AG20443 (cell line): Measurements from ENCODE around the gene ALK.

ENCODE experiments used
- DNase-seq: peaks from one replicate; pipeline ENCODE4 v3.0.0; 2012; ENCODE audit warnings: low spot score, mixed read lengths

ALK gene

DNA sequence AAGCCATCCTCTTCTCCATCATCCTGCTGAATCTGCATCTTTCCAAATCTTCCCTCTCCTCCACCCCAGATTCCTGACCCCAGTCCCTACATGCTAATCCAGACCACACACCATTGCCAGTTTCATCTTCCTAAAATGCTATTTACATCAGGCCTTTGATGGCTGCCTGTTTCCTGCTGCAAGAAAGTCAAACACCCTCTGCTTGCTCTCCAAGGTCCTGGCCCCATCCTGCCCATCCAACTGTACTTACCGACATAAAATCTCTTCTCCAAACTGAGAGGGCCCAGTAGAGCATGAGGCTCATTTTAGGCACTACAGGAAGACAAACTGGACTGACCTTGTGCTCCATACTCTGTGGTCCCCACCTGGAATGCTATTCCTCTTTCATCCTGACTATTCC is 19.0 kb downstream of the ALK start:
- DNase-seq, result no peak

DNA sequence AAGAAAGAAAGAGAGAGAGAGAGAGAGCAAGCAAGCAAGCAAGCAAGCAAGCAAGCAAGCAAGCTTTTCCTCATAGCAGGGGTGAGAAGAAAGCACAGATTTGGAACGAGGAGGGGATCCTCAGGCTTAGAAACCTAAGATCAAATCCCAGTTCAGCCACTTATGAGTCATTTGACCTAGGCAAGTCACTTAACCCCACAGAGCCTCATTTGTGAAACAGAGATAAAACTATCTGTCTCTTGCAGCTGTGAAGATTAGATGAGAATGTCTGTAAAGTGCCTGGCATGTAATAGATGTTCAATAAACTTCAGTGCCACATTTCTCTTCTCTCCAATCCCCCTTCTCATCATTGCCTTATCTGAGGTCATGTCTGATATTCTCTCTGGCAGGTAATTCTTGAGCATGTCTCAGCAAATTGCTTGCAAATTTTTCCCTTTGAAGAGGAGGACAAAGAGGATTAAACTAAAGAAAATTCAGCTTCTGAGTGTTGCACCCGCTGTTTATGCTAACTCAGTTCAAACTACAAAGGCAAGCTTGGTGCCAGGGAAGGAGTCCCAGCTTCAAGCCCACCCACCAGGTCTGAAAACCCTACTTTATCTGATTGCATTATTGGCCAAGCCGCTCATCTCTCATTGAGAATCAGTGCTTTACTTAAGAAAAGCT is 20.3 kb downstream of the ALK start:
- no peak for DNase-seq

DNA sequence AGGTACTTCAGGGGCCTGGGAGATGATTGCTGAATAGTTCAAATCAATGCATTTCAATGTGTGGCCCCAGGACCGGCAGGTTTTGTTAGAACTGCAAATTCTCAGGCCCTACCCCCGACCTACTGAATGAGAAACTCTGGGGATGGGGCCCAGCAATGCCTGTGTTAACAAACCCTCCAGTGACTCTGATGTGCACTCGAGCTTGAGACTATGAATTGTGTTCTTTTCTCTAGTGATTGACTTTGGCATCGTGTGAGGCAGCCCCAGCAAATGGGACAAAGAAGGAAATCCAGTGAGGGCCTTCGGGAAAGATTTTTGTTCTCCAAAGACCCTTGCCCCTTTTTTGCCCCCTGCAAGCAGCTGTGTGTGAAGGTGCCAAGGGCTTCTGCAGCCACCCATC is 22.4 kb downstream of the ALK start:
- DNase-seq, result no peak

DNA sequence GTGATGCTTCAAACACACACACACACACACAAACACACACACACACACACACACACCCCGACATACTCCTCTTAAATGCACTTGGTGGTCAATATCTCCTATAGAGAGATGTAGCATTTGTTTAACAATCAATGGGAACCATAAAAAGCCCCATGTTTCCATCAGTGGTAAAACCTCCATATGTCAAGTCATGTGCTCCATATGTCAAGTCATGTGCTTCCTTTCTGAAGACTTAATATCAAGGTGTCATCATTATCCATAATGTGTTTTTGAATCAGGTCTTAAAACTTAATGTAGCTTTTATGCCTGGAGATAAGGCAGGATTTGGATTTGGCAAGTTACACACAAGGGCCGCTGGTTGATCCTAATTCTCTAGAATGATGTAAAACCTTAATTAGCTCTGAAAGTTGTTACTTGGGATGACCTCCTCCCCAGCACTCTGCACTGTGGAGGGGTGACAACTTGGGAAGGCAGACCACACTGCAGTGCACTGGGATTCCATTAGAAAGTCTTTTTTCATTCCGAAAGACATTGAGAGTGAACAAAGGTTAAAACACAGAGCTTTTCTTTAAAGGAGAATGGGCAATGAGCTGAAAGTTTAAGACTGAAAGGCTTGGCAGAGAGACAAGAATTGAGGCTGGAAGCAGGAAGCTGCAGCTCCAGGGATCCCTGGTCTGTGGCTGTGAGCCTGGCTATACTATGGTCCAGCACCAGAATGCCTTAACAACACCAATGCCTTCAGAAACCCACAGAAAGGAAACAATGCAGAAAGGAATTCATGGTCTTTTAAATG is 26.4 kb downstream of the ALK start:
- DNase-seq, result no peak

GRCh38 chr2:29892585-29893259 is 28.7 kb downstream of the ALK start:
- no peak for DNase-seq

DNA sequence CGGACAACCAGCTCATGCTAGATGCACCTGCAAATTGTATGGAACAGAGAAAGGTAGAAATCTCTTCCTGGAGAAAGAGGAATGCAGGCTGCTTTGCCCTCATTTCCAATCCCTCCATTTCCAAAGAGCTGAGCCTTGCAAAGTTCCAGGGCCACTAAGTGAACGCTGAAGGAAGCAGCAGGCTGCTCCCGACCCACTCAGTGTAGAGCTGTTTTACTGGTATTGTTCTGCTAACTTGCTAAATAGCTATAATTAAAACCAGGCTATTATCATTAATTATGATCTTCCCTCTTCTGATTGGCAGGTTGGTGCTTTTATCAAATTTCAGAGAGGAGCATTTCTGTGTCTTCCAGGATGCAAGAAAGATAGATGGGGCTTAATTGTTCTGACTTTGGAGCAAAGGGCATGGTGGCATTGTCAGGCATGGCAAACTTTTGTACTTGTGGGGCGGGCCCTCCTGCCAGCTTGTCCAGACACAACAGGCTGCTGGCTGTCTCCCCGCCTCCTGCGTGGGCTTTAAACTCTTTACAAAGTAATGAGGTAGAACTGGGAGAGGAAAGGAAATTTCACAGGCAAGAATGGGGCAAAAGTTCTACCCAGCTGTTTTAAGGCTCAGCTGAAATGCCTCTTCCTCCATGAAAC is 40.2 kb downstream of the ALK start:
- DNase-seq, result no peak

DNA sequence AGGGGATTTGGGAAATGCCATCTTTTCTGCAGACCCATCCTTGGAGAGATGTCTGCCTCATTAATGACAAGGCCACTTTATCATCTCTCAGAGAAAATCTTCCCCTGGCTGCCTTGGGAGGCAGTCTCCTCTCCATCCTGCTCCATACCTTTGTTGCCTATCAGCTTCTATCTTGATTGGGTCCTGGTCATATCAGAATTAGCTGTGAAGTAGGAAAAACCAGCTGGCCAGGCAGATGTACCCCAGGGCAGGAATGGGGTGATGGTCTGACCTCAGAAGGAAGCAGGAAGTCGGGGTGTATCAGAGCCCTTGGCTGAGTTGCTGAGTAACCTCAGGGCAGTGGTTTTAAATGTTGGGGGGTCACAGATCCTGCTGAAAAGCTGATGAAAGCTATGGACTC is 41.3 kb downstream of the ALK start:
- no peak for DNase-seq

DNA sequence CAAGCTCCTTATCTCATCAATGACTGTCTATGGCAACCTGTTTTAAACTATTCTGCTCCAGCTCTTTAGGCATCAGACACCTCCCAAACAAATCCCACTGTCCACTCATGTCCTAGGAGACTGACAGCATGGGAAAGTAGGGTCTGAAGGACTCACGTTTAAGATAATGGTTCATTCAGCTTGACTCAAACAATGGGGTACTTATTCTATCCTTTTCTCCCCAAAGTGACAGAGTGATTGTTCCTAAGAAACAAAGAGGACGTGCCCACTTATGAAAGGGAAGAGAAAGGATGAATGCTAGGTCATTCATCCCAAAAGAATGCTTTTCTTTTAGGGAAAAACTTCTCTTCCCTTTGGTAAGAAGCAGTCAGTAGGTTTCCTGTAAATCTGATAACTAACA is 41.9 kb downstream of the ALK start:
- DNase-seq, result no peak

- no peak for DNase-seq
These were observed 42.5 kb downstream of the ALK start for GRCh38 chr2:29878898-29879297.

DNA sequence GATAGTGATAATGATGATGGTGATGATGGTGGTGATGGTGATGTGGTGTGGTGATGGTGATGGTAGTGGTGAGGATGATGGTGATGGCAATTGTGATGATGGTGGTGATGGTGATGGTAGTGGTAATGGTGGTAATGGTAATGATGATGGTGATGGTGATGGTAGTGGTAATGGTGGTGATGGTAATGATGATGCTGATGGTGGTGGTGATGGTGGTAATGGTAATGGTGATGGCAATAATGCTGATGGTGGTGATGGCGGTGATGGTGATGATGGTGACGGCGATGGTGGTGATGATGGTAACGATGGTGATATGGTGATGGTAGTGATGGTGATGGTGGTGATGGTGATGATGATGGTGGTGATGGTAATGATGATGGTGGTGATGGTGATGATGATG is 45.0 kb downstream of the ALK start:
- no peak for DNase-seq

DNA sequence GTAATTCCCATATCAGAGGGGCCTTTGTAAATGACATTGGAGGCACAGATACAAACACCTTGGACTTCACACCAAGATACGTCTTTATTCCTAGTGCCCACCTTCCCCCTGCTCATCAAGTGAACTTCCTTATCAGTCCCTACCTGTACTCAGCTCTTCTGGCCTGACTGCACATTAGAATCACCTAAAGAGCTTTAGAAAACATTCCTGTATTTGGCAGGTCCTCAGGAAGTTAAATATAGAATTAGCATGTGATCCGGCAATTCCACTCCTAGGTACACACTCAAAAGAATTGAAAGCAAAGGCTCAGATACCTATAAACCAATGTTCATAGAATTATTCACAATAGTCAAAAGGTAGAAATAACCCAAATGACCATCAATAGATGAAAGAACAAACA is 46.6 kb downstream of the ALK start:
- DNase-seq, result no peak

- no peak for DNase-seq
These were observed 48.5 kb downstream of the ALK start for GRCh38 chr2:29872870-29873269.

- no peak for DNase-seq
These were observed 49.8 kb downstream of the ALK start for GRCh38 chr2:29871541-29871940.

DNA sequence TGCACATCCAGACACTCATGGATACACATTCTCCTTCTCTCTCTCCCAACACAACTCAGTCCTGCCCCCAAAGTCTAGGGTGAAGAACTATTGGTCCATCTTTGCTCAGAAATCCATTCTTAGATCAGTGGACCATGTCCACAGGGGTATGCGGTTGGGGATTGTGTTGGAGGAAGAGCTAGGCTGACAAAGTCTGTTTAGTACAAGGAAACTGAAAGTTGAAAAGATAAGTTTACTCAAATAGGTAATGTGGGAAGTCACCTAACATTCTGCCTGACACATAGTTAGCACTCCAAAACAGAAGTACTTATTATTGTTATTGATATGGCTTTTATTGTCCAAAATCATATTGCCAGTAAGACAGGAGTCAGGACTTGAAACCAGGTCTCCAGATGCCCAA is 55.9 kb downstream of the ALK start:
- DNase-seq, result no peak

- no peak for DNase-seq
These were observed 56.4 kb downstream of the ALK start for GRCh38 chr2:29864988-29865387.

- no peak for DNase-seq
These were observed 65.3 kb downstream of the ALK start for GRCh38 chr2:29855924-29856639.

- no peak for DNase-seq
These were observed 70.6 kb downstream of the ALK start for GRCh38 chr2:29850794-29851193.

DNA sequence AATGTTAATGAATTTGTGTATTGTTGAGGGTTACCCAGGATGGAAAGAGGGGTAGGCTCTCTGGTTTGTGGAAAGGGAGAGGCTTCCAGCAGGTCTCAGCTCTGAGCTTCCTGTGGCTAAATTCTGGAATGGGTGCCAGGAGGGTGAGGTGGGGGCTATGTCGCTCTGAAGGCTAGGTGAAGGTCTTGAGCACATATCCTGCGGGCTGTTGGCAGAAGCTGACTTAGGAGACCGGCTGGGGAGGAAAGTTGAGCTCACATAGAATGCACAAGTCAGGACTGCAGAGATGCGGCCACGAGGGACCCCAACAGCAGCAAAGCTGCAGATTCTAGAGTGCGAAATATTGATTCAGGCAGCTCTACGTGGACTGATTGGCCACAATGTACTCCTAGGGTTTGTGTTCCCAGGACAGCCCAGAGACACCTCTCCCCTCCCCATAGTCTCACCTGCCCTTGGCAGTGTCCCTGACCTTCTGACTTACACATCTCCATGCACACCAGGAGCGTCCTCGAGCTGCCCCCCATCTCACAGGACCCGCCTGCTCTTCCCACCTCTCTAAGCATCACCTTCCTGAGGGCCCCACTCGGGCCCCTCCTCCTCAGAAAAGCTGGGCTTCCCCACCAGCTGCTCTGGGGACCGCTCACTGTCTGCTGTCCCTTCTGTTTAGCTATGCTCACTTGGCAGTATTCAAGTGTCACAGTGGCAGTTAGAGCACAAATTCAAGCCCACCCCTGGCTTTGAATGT is 72.6 kb downstream of the ALK start:
- DNase-seq, result no peak

DNA sequence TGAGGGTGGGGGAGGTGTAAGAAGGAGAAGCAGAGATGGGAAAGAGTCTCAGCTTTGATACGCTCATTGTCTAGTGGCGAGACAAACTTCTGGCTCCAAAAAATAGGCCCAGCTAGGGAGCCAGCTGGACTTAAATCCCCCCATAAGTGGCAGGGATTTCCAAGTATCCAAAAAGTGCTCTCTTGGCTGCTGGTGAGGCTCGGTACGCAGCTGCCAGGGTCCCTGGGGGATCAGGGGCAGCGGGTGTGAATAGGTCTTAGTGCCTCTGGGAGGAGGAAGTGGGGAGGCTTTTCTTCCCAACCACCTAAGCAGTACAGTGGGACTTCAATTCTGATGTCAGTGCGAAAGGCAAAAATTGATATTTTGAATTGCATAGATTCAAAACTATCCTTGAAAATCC is 73.5 kb downstream of the ALK start:
- DNase-seq, result no peak

GRCh38 chr2:29844713-29845326 is 76.6 kb downstream of the ALK start:
- peak; percentile 21 for DNase-seq
